Neutrophil (primary cell): Measurements from ENCODE around the gene HIGD2B.
"Not testable (repeated sequence)": the region's sequence is repeated elsewhere in the genome, so short reads cannot be mapped to it uniquely, and the experiment has no call there.

Experiments used
- H3K27ac ChIP-seq: fragments of 200-600 bp; sonication (generic); 2 replicates; pipeline ENCODE4 v1.5.1; 2016; ENCODE audit warnings: mild to moderate bottlenecking, moderate library complexity
- H3K27me3 ChIP-seq: fragments of 200-600 bp; sonication (generic); 2 replicates; pipeline ENCODE4 v1.6.0; 2016; ENCODE audit warnings: mild to moderate bottlenecking
- H3K36me3 ChIP-seq: fragments of 200-600 bp; sonication (generic); 2 replicates; pipeline ENCODE4 v1.5.1; 2017
- H3K4me1 ChIP-seq, 2 experiments: fragments of 200-600 bp in 1 of 2; sonication (generic) in 1 of 2; 1 replicate in 1 of 2; 2 replicates in 1 of 2; pipeline versions ENCODE4 v1.5.1 to v1.6.1; 2013 to 2016; ENCODE audit warnings: low read depth in 1 of 2, low read length in 1 of 2, mild to moderate bottlenecking in 1 of 2, moderate library complexity in 1 of 2; ENCODE audit not compliant: control insufficient read depth in 1 of 2, insufficient read depth in 1 of 2
- H3K4me3 ChIP-seq, 2 experiments: fragments of 200-600 bp in 1 of 2; sonication (generic) in 1 of 2; 1 replicate in 1 of 2; 2 replicates in 1 of 2; pipeline ENCODE4 v1.5.1; 2013 to 2016; ENCODE audit warnings: low read depth in 1 of 2, low read length in 1 of 2, mild to moderate bottlenecking in 1 of 2, moderate library complexity in 1 of 2
- H3K9me3 ChIP-seq: fragments of 200-600 bp; sonication (generic); 2 replicates; pipeline ENCODE4 v1.5.1; 2016
- TF ChIP-seq, protein P1 (sequence below): fragments of 200-600 bp; sonication (generic); IDR thresholded peaks from 2 replicates; pipeline ENCODE4 v1.5.1; 2016; ENCODE audit warnings: antibody characterized with exemption

Gene HIGD2B

DNA sequence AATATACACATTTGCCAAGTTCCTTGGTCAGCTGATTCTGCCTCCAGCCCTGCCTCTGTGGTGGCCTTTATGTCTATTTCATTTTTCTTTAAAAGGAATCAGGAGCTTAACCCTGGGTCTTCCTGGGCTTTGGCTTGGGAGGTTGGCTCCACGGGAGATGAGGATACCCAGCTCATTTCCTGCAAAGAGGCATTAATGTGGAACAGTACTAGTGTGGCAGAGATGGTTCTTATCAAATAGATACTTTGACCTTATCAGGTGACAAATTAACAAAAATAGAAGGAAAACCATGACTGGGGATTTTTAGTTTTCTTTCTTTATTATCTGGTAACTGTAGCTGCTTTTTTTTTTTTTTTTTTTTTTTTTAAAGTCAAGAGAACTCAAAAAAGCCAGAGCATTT lies 42.8 kb upstream of the HIGD2B start:
- TF ChIP-seq, protein P1, sequence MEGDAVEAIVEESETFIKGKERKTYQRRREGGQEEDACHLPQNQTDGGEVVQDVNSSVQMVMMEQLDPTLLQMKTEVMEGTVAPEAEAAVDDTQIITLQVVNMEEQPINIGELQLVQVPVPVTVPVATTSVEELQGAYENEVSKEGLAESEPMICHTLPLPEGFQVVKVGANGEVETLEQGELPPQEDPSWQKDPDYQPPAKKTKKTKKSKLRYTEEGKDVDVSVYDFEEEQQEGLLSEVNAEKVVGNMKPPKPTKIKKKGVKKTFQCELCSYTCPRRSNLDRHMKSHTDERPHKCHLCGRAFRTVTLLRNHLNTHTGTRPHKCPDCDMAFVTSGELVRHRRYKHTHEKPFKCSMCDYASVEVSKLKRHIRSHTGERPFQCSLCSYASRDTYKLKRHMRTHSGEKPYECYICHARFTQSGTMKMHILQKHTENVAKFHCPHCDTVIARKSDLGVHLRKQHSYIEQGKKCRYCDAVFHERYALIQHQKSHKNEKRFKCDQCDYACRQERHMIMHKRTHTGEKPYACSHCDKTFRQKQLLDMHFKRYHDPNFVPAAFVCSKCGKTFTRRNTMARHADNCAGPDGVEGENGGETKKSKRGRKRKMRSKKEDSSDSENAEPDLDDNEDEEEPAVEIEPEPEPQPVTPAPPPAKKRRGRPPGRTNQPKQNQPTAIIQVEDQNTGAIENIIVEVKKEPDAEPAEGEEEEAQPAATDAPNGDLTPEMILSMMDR: no peak
- Histone ChIP-seq H3K4me1 (no peaks in the 10 kb centered on the region), H3K36me3 (peaks cover 5% of the 10 kb centered on the region), H3K27ac (no peak overlapping the region), H3K4me3 (no peak overlapping the region), H3K9me3 (no peaks in the 10 kb centered on the region), H3K27me3 (no peaks in the 10 kb centered on the region)

- not testable (repeated sequence) for H3K27ac ChIP-seq, H3K4me1 ChIP-seq, H3K4me3 ChIP-seq, H3K36me3 ChIP-seq, H3K27me3 ChIP-seq, H3K9me3 ChIP-seq
Observed at GRCh38 chr15:72728249-72728648, 42.3 kb upstream of the HIGD2B start.

GRCh38 chr15:72727154-72727553 lies 41.2 kb upstream of the HIGD2B start:
- peaks cover 5% of the 10 kb centered on the region for H3K36me3 ChIP-seq
- H3K27ac ChIP-seq: no peak overlapping the region
- TF ChIP-seq, protein P1: no peak
- H3K27me3 ChIP-seq: no peaks in the 10 kb centered on the region
- no peaks in the 10 kb centered on the region for H3K4me1 ChIP-seq
- H3K4me3 ChIP-seq: no peak overlapping the region
- H3K9me3 ChIP-seq: no peaks in the 10 kb centered on the region

GRCh38 chr15:72725851-72726250 lies 39.9 kb upstream of the HIGD2B start:
- H3K36me3 ChIP-seq, H3K27me3 ChIP-seq, H3K9me3 ChIP-seq, H3K27ac ChIP-seq, H3K4me3 ChIP-seq, H3K4me1 ChIP-seq: not testable (repeated sequence)

DNA sequence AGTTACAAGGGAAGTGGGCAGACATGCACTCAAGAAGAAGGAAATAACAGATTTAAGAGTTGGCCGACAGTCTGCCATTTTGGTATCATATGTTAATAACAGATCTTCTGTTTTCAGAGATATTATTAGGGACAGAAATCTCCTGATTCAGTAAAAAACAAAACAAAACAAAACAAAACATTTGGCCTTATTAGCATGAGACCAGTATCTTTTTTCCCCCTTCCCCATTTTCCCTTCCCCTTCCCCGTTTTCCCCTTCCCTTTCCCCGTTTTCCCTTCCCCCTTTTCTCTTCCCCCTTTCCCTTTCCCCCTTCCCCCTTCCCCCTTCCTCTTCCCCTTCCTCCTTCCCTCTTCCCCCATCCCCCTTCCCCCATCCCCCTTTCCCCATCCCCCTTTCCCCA lies 39.5 kb upstream of the HIGD2B start:
- Histone ChIP-seq H3K36me3 (no peaks in the 10 kb centered on the region), H3K27me3 (no peaks in the 10 kb centered on the region), H3K4me3 (no peak overlapping the region), H3K9me3 (no peaks in the 10 kb centered on the region), H3K4me1 (no peaks in the 10 kb centered on the region), H3K27ac (no peak overlapping the region)
- TF ChIP-seq, protein P1: no peak

DNA sequence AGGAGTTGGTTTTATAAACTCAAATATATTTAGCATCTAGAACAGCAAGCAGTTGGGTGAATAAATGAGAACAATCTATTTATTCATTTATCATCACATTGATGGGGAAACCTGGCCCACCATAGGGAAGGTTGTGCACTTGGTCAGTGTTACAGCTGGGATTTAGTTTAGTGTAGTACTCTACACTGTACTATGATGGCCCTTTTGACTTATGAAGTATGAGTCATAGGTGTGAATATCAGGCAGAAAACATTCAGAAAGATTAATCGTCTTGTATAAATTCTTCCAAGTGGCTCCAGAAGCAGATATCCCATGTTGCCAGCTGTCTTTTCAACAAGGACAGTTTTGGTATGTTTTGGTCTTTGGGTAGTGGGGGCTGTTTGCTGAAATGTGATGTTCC lies 38.0 kb upstream of the HIGD2B start:
- Histone ChIP-seq H3K9me3 (no peaks in the 10 kb centered on the region), H3K36me3 (no peaks in the 10 kb centered on the region), H3K4me1 (no peaks in the 10 kb centered on the region), H3K4me3 (no peak overlapping the region), H3K27ac (no peak overlapping the region), H3K27me3 (no peaks in the 10 kb centered on the region)
- TF ChIP-seq, protein P1: no peak

DNA sequence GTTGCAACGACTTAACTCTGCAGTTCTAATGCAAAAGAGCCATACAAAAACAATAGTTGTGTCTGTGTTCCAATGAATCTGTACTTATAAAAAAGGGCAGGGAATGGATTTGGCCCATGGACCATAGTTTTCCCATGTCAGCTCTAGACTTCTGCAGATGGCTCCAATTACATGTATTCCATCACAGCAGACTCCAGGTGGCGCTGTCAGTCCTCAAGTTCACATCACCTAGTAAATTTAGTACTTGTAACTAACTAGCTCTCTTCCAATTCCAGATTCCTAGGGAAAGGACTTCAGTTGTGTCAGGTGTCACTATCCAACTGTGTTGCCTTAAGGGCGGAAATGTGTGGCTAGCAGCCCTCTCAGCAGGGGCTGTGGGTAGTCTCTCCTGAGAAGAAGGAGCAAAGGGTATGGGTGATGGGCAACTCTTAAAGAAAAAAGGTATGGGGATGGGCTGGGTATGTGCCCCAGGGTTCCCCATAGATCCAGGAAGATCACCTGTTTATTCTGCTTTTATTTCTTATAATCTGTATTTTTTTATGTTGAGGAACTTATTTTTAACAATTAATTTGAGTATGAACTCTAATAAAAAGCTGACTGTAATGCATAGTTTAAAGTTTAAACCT lies 36.2 kb upstream of the HIGD2B start:
- no peaks in the 10 kb centered on the region for H3K27me3 ChIP-seq
- no peak overlapping the region for H3K4me3 ChIP-seq
- no peak overlapping the region for H3K27ac ChIP-seq
- H3K4me1 ChIP-seq: no peaks in the 10 kb centered on the region
- no peaks in the 10 kb centered on the region for H3K9me3 ChIP-seq
- no peaks in the 10 kb centered on the region for H3K36me3 ChIP-seq
- TF ChIP-seq, protein P1: peak; percentile 76

GRCh38 chr15:72708551-72709303 lies 22.7 kb upstream of the HIGD2B start:
- H3K27ac ChIP-seq, H3K4me1 ChIP-seq, H3K27me3 ChIP-seq, H3K4me3 ChIP-seq, H3K9me3 ChIP-seq: not testable (repeated sequence)
- peaks cover 10% of the 10 kb centered on the region for H3K36me3 ChIP-seq
